Gastroesophageal sphincter (tissue), 3 donors: ENCODE results near the gene STIMATE.

ENCODE experiments used
- POLR2A ChIP-seq, 2 donors: fragments of 450-650 bp; IDR thresholded peaks; one replicate each; pipeline ENCODE4 v1.6.1; 2017; ENCODE audit warnings: antibody characterized with exemption in 2 of 2, mild to moderate bottlenecking in 2 of 2, moderate library complexity in 1 of 2
- TF ChIP-seq, protein P1 (sequence below), 4 experiments: fragments of 200-600 bp in 2 of 4; fragments of 450-650 bp in 2 of 4; sonication (generic) in 1 of 4; IDR thresholded peaks; one replicate each; pipeline ENCODE4 v1.5.1; 2017 to 2019; ENCODE audit warnings: antibody characterized with exemption in 4 of 4, mild to moderate bottlenecking in 2 of 4, moderate library complexity in 2 of 4

DNA sequence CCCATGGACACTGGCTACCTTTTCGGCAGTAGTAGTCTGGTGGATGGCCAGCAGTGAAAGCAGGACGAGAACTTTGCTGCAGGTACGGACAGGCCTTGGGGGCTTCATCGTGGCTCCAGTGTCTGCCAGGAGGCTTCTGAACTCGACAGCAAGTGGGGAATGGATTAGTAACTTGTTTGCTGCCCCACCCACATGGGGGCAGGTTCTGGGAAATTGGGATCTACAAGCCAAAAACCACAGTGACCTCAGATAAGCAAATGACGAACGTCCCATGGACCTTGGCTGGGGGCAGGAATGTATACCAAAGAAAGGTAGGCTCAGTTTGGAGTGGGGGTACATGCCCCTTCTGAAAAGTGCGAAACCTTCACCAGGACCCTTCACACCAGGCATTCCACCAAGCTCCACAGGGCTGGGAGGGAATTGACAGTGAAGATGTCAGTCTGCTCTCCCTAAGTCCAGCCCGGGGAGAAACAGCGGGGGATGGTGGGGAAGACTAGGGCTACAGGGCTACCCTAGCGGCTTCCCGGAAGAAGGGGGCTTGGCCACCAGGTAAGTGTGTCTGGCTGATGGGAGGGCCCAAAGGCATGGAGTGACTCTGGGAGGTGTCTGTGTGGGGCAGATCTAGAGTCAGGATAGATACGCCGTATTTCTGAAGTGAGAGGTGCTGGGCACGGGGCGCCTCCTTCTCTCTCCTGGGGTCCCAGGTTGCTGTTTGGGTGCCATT, 66.7 kb downstream of the STIMATE start, which contains the start of gene ITIH4:
- TF ChIP-seq, protein P1, sequence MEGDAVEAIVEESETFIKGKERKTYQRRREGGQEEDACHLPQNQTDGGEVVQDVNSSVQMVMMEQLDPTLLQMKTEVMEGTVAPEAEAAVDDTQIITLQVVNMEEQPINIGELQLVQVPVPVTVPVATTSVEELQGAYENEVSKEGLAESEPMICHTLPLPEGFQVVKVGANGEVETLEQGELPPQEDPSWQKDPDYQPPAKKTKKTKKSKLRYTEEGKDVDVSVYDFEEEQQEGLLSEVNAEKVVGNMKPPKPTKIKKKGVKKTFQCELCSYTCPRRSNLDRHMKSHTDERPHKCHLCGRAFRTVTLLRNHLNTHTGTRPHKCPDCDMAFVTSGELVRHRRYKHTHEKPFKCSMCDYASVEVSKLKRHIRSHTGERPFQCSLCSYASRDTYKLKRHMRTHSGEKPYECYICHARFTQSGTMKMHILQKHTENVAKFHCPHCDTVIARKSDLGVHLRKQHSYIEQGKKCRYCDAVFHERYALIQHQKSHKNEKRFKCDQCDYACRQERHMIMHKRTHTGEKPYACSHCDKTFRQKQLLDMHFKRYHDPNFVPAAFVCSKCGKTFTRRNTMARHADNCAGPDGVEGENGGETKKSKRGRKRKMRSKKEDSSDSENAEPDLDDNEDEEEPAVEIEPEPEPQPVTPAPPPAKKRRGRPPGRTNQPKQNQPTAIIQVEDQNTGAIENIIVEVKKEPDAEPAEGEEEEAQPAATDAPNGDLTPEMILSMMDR (IDR thresholded peaks at IDR 0.05): no peak
- no peak for TF ChIP-seq POLR2A (IDR thresholded peaks at IDR 0.05)
